SU-DHL-6 (cell line): ENCODE results near the gene ATP1A4.

Experiments used
- EZH2phosphoT487 ChIP-seq: fragments of 200-600 bp; sonication (generic), shearing (Covaris generic); conservative IDR thresholded peaks from 2 replicates; pipeline ENCODE4 v1.6.1; 2018; ENCODE audit warnings: mild to moderate bottlenecking, antibody characterized with exemption, low read length, moderate library complexity, mixed read lengths
- TF ChIP-seq, protein P1 (sequence below): fragments of 200-600 bp; sonication (generic); IDR thresholded peaks from one replicate; pipeline ENCODE4 v1.5.1; 2017; ENCODE audit warnings: antibody characterized with exemption, mild to moderate bottlenecking, low read length, moderate library complexity; ENCODE audit not compliant: insufficient read depth, poor library complexity, severe bottlenecking

GRCh38 chr1:160154790-160155189 lies 3.4 kb downstream of the ATP1A4 start:
- TF ChIP-seq, protein P1, sequence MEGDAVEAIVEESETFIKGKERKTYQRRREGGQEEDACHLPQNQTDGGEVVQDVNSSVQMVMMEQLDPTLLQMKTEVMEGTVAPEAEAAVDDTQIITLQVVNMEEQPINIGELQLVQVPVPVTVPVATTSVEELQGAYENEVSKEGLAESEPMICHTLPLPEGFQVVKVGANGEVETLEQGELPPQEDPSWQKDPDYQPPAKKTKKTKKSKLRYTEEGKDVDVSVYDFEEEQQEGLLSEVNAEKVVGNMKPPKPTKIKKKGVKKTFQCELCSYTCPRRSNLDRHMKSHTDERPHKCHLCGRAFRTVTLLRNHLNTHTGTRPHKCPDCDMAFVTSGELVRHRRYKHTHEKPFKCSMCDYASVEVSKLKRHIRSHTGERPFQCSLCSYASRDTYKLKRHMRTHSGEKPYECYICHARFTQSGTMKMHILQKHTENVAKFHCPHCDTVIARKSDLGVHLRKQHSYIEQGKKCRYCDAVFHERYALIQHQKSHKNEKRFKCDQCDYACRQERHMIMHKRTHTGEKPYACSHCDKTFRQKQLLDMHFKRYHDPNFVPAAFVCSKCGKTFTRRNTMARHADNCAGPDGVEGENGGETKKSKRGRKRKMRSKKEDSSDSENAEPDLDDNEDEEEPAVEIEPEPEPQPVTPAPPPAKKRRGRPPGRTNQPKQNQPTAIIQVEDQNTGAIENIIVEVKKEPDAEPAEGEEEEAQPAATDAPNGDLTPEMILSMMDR = no peak
- no peak for TF ChIP-seq EZH2phosphoT487
